Measurements from ENCODE around the gene PAMR1. TPM values are rescaled to one million over a fixed set of nuclear protein-coding genes. Genes with fewer than 3 reads are reported as not detected.
A peak's percentile ranks its signal among the peaks of the same experiment; 100 is the strongest.
"Not testable (repeated sequence)": the region's sequence is repeated elsewhere in the genome, so short reads cannot be mapped to it uniquely, and the experiment has no call there.

PAMR1 gene
- total and polyA plus RNA-seq, 2 donors (not counting 3 experiments of a cell fraction or from before 2014, with no cell fraction given): not detected

GRCh38 chr11:35548925-35549561 lies 23.6 kb upstream of the PAMR1 start:
- Histone ChIP-seq H3K9me3 (replicated peaks; ENCODE audit: control insufficient read depth, insufficient read depth, low read length) (no peaks in the 10 kb centered on the region), H3K79me2 (ENCODE audit: control insufficient read depth, insufficient read depth, low read length) (no peaks in the 10 kb centered on the region), H3K4me1 (ENCODE audit: control insufficient read depth, extremely low read depth, insufficient read depth, low read length) (no peaks in the 10 kb centered on the region), H4K20me1 (replicated peaks; ENCODE audit: control insufficient read depth, extremely low read depth, insufficient read depth, low read length) (no peaks in the 10 kb centered on the region), H3K9ac (replicated peaks; ENCODE audit: extremely low read depth, insufficient read depth, low read length) (no peak overlapping the region), H3K27me3 (ENCODE audit: control insufficient read depth in 2 of 2, insufficient read depth in 2 of 2, low read length in 2 of 2) (no peaks in the 10 kb centered on the region), H3K36me3 (ENCODE audit: control insufficient read depth in 2 of 2, extremely low read depth in 1 of 2, insufficient read depth in 2 of 2, low read length in 2 of 2) (no peaks in the 10 kb centered on the region), H3K27ac (ENCODE audit: insufficient read depth, low read depth, low read length) (no peak overlapping the region), H3K4me2 (ENCODE audit: insufficient read depth, low read length) (no peak overlapping the region), H2AFZ (ENCODE audit: low read depth, low read length) (no peak overlapping the region), H3K9me1 (replicated peaks; ENCODE audit: control insufficient read depth, extremely low read depth, insufficient read depth, low read length) (no peaks in the 10 kb centered on the region), H3K4me3 (replicated peaks in 1 of 3; ENCODE audit: insufficient read depth in 1 of 3, low read depth in 1 of 3, low read length in 3 of 3) (no peak overlapping the region)
- POLR2A ChIA-PET: no interaction called here
- CTCF ChIA-PET: no interaction called here
- DNase-seq (ENCODE audit: low read depth, low spot score) (no peak), FAIRE-seq (no peak)
- TF ChIP-seq GATA2 (IDR thresholded peaks at IDR 0.05; ENCODE audit: insufficient read depth, insufficient read length, low read depth, low read length) (no peak), MYC (IDR thresholded peaks at IDR 0.05; ENCODE audit: low read depth, low read length) (no peak), FOS (IDR thresholded peaks at IDR 0.05; ENCODE audit: borderline replicate concordance, insufficient read depth, low read length) (peak; percentile 14)
- TF ChIP-seq, protein P1, sequence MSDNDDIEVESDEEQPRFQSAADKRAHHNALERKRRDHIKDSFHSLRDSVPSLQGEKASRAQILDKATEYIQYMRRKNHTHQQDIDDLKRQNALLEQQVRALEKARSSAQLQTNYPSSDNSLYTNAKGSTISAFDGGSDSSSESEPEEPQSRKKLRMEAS (IDR thresholded peaks at IDR 0.05; ENCODE audit: insufficient read depth, insufficient read length): no peak
- BruUV-seq (replicated peaks): no TSS peak
- intact Hi-C loops (cut with micrococcal nuclease): no loop called here
- dilution Hi-C loops (cut with MboI; ENCODE audit: extremely low pct_ligation_motif_present, low sequenced_read_pairs): no loop called here

DNA sequence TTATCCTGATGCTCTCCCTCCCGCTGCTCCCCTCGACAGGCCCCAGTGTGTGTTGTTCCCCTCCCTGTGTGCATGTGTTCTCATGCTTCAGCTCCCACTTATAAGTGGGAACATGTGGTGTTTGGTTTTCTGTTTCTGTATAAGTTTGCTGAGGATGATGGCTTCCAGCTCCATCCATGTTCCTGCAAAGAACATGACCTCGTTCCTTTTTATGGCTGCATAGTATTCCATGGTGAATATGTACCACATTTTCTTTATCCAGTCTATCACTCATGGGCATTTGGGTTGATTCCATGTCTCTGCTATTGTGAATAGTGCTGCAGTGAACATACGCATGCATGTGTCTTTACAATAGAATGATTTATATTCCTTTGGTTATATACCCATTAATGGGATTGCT lies 22.6 kb upstream of the PAMR1 start:
- H2AFZ ChIP-seq (ENCODE audit: low read depth, low read length); H3K4me1 ChIP-seq (ENCODE audit: control insufficient read depth, extremely low read depth, insufficient read depth, low read length); H3K9me1 ChIP-seq (replicated peaks; ENCODE audit: control insufficient read depth, extremely low read depth, insufficient read depth, low read length); H3K4me3 ChIP-seq (replicated peaks in 1 of 3; ENCODE audit: insufficient read depth in 1 of 3, low read depth in 1 of 3, low read length in 3 of 3); H3K4me2 ChIP-seq (ENCODE audit: insufficient read depth, low read length); H3K27ac ChIP-seq (ENCODE audit: insufficient read depth, low read depth, low read length); H3K27me3 ChIP-seq (ENCODE audit: control insufficient read depth in 2 of 2, insufficient read depth in 2 of 2, low read length in 2 of 2); intact Hi-C loops (cut with micrococcal nuclease); DNase-seq (ENCODE audit: low read depth, low spot score); FAIRE-seq; H3K9me3 ChIP-seq (replicated peaks; ENCODE audit: control insufficient read depth, insufficient read depth, low read length); H3K9ac ChIP-seq (replicated peaks; ENCODE audit: extremely low read depth, insufficient read depth, low read length); H3K36me3 ChIP-seq (ENCODE audit: control insufficient read depth in 2 of 2, extremely low read depth in 1 of 2, insufficient read depth in 2 of 2, low read length in 2 of 2); H3K79me2 ChIP-seq (ENCODE audit: control insufficient read depth, insufficient read depth, low read length); POLR2A ChIA-PET; BruUV-seq (replicated peaks); dilution Hi-C loops (cut with MboI; ENCODE audit: extremely low pct_ligation_motif_present, low sequenced_read_pairs); H4K20me1 ChIP-seq (replicated peaks; ENCODE audit: control insufficient read depth, extremely low read depth, insufficient read depth, low read length): not testable (repeated sequence)
- CTCF ChIA-PET: interaction anchor here (1.4 kb wide), 1 partner anchor 16 kb away, joined by 5 read pairs; no protein-coding TSS in a partner anchor
